ENCODE data around the gene TNFRSF19. TPM values are rescaled to one million over a fixed set of nuclear protein-coding genes. Genes with fewer than 3 reads are reported as not detected.

Gene TNFRSF19
- total and polyA plus RNA-seq, 2 of the 13 experiments (the other 11 are each of a cell fraction or from before 2014, with no cell fraction given) = 75.3 to 77.7 TPM

GRCh38 chr13:23679220-23679619 lies 109.0 kb downstream of the TNFRSF19 start:
- Histone ChIP-seq H3K9ac (ENCODE audit: insufficient read depth, low read depth, low read length) (no peak overlapping the region), H3K36me3 (replicated peaks in 1 of 2; ENCODE audit: control insufficient read depth in 1 of 2, insufficient read depth in 2 of 2, low read length in 2 of 2) (peaks cover under 1 to 14% of the 10 kb centered on the region in 2 experiments; a peak in 4 of 5 replicates), H3K4me2 (ENCODE audit: low read depth, low read length) (no peak overlapping the region), H2AFZ (ENCODE audit: low read length) (no peak overlapping the region), H3K27ac (ENCODE audit: extremely low read length, insufficient read depth, low read length) (no peak overlapping the region), H3K4me1 (ENCODE audit: insufficient read depth, low read length) (peaks cover 52% of the 10 kb centered on the region), H3K79me2 (ENCODE audit: insufficient read depth, low read length) (no peaks in the 10 kb centered on the region), H4K20me1 (ENCODE audit: insufficient read depth, low read length) (no peaks in the 10 kb centered on the region), H3K9me3 (ENCODE audit: low read length) (peaks cover 7% of the 10 kb centered on the region), H3K4me3 (replicated peaks in 1 of 3; ENCODE audit: insufficient read depth in 1 of 3, low read depth in 2 of 3, low read length in 3 of 3) (no peak overlapping the region), H3K27me3 (ENCODE audit: control insufficient read depth in 1 of 2, insufficient read depth in 2 of 2, low read length in 2 of 2) (no peaks in the 10 kb centered on the region)
- in situ Hi-C loops (cut with HindIII; ENCODE audit: extremely low pct_ligation_motif_present, low pct_unique_long_range_greater_than_20kb) (no loop called here), intact Hi-C loops (cut with micrococcal nuclease; ENCODE audit: unreplicated experiment) (no loop called here)
- no TSS peak for BruUV-seq (replicated peaks)
- no peak for TF ChIP-seq SIX1 (CRISPR knock-in tag; IDR thresholded peaks at IDR 0.05; ENCODE audit: borderline replicate concordance)
- no peak for TF ChIP-seq ZBTB34 (CRISPR knock-in tag; IDR thresholded peaks at IDR 0.05)
- TF ChIP-seq ZZZ3 (CRISPR knock-in tag; IDR thresholded peaks at IDR 0.05; ENCODE audit: borderline replicate concordance) = no peak
- TF ChIP-seq SNRNP70 (IDR thresholded peaks at IDR 0.05; ENCODE audit: low read depth, low read length) = no peak
- TF ChIP-seq HNRNPUL1 (IDR thresholded peaks at IDR 0.05; ENCODE audit: low read depth, low read length) = no peak
- no peak for TF ChIP-seq ZNF510 (CRISPR knock-in tag; IDR thresholded peaks at IDR 0.05; ENCODE audit: low read depth)
- no peak for TF ChIP-seq ZNF513 (CRISPR knock-in tag; conservative IDR thresholded peaks at IDR 0.05)
- TF ChIP-seq IKZF5 (CRISPR knock-in tag; IDR thresholded peaks at IDR 0.05) = no peak
- no peak for TF ChIP-seq THAP11 (CRISPR knock-in tag; IDR thresholded peaks at IDR 0.05)
- no peak for TF ChIP-seq SP5 (CRISPR knock-in tag; IDR thresholded peaks at IDR 0.05; ENCODE audit: borderline replicate concordance, low read depth)
- WGBS (ENCODE audit: low lambda C conversion rate) = 94% methylated on average over 2 of the region's 2 CpGs
- ChIA-PET CTCF (ENCODE audit: low intra/inter-chr PET ratio, low total read pairs) (no interaction called here), POLR2A (interaction anchor here (1.9 kb wide), 1 partner anchor 25 kb away, joined by 4 read pairs; no protein-coding TSS in a partner anchor)
- DNase-seq (ENCODE audit: low spot score) (no peak), ATAC-seq (no peak; the same call in 2 of the 3 replicates), FAIRE-seq (no peak)
